GM21381 (cell line): ENCODE measurements around the gene AMN1.
"Not testable (repeated sequence)": the region's sequence is repeated elsewhere in the genome, so short reads cannot be mapped to it uniquely, and the experiment has no call there.

Experiments
- ATAC-seq: cut with Tn5 transposase; IDR thresholded peaks from one replicate; pipeline ENCODE4 v1.9.1; 2021; ENCODE audit warnings: mild to moderate bottlenecking, moderate library complexity; ENCODE audit not compliant: unreplicated experiment

The AMN1 gene

DNA sequence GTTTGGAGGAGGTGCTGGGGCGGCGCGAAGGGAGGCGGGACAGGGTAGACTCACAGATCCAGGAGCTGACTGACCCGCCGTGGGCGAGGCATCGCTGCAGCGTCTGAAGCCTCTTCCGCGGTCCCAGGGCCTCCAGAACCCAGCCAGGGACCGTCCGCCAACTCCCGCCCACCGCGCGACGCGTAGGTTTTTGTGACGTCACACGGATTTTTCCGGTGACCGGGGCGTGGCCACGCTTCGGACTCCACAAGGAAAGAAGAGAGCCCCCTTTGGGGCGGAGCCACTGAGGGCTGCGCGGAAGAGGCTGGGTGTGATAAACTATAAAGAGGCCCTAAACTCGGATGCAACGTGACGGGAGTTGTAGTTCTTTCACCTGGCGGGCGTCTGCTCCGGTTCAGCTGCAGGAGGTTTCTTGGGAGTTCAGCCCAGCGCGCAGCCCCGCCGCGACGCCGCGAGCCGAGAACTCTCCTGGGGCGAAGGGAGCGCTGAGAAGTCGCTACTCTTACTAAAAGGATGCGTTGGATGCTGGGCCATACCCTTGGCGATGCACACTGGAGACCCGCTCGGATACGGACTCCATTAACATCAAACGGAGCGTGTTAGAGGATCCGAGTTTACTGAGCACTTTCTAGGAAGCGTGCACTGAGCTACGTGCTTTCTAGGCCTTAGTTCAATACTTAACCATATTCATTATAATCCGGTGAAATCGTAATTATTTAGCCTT lies at the start of gene AMN1:
Gene AMN1, minus strand, starts transcription at position 105 of the 724 bp plus-strand sequence. Its CDS starts 13 bp downstream, at position 92.
- peak; percentile 91 for ATAC-seq

DNA sequence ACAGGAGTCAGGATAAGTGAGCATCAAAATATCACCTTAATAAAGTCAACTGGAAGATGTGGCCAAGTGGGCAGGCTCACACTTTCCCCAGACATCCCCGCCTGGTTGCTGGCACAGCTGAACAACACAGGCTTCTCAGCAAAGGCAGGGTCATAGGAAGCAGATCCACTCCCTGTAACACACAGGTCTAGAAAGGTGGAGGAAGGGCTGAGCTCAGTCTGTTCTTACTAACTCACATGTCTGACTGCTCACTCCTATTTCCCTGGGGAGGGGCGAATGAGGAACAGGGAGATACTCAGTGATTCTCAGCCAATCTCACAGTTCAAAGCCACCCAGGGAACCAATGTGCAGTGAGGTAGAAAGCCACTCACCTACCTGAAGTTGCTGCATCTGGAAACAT lies 45.0 kb upstream of the AMN1 start:
- no peak for ATAC-seq

DNA sequence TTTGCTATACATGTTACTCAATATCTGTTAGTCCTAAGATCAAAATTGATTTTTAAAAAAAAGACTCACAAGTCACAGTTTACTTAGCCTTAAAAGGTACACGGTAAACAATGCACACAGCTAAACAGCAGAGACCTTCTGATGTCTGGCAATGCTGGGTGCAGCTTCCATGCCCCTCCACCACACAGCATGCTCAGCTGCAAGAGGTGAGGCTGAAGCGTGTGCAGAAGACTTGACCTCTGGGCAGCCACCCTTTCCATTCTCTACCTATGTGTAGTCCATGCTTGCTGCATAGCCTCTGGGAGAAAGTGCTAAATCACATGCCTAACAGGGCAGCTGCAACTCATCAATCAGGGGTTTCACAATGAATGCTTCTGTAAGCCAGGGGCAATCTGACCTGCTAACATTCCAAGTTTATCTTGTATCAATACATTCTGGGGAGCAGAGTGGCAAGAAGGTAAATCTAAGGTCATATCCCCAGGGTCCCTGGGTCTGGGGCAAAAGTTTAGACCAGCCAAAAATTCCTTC lies 44.5 kb upstream of the AMN1 start:
- ATAC-seq = no peak

DNA sequence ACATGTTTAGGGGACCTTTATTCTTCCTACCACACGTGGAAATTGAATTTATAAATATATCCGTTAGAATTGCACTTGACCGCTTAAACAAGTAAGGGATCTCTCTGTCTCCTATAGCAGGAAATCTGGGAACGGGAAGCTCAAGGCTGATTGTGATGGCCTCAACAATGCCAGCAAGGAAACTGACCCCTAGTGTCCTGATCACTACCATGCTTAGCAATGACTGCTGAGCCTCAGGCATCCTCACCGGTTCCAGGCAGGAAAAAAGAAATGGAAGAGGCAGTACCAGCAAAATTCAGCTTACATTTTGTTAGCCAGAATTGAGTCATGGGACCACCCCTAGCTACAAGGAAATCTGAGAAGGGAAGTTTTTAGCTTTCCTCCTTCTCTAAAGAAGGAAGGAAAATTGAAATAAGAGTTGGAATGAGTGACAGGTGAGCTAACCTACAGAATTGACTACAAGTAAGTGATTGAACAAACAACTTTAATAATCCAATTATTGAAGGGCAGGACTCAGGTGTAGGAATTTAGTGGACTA lies 43.9 kb upstream of the AMN1 start:
- no peak for ATAC-seq

DNA sequence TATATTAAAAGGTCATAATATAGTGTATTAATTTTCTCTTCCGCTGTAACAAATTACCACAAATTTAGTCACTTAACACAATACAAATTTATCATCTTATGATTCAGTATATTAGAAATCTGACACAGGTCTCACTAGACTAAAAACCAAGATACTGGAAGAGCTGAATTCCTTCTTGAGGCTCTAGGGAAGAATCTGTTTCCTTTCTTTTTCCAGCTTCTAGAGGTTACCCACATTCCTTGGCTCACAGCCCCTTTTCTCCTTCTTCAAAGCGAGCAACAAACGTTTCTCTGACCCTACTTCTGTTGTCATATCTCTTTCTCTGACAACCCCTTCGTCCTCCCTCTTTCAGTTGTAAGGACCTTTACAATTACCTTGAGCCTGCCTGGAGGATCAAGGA lies 43.4 kb upstream of the AMN1 start:
- ATAC-seq = no peak

DNA sequence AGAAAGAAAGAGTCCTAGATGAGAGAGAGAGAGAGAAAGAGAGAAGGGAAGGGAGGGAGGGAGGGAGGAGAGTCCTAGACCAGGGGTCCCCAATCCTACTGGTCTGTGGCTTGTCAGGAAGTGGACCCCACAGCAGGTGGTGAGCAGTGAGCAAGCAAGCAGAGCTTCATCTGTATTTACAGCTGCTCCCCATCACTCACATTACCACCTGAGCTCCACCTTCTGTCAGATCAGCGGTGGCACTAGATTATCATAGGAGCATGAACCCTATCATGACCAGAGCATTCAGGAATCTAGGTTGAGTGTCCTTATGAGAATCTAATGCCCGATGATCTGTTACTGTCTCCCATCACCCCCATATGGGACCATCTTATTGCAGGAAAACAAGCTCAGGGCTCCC lies 39.2 kb upstream of the AMN1 start:
- no peak for ATAC-seq

DNA sequence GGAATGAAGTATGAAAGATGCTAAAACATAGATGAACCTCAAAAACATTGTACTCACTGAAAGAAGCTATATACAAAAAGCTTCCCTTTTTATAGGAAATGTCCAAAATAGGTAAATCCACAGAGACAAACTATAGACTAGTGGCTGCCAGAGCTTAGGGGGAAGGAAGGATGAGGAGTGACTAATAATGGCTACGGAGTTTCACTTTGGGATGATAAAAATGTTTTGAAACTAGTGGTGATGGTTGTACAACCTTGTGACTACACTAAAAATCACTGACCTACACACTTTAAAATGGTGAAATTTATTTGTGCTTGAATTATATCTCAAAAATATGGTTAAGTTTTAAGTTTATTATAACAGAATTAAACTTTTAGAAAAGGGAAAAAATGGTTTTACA lies 37.1 kb upstream of the AMN1 start:
- ATAC-seq = no peak

DNA sequence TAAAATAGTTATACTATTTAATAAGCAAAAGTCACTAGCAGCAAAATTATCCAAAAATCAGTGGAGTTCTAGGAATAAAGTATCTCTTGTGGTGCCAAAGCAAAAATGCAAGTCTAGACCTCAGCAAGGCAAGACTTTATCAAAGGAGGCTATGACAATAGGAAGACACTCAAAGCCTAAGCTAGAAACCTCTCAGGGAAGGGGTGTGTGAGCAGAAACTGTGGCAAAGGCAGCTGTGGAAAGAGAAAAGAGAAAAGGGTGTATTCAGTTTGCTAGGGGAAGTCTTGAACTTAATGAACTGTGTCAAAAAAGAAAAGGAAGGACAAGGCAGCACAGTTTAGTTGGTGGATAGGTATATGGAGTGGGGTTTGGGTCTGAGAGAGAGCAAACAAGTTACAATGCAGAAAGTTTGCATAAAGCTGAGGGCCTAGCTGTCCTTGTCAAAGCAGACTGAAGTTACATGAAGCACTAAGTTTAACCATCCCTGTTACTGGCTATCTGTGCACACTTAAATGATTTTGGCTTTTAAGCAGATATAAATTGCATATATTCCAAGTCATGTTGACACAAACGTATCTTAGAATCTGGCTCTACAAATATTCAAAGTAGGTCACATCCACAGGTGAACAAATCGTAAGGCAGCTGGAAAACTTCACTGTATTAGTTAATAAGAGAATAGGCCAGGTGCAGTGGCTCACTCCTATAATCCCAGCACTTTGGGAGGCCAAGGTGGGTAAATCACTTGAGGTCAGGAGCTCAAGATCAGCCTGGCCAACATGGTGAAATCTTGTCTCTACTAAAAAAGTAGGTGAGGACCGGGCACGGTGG lies 31.0 kb upstream of the AMN1 start:
- ATAC-seq = no peak

DNA sequence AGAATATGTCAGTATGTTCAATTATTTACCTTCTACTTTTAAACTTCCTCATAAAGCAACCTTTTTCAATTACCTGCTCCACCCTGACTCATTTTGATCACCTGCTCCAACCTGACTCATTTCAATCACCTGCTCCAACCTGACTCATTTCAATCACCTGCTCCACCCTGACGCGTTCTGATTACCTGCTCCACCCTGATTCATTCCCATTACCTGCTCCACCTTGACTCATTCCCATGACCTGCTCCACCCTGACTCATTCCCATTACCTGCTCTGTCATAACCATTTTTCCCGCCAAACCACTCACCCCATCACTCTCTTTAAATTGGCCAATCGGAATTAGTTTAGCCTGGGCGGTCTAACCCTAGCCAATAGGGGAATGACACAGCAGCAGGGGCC lies 29.5 kb upstream of the AMN1 start:
- ATAC-seq = not testable (repeated sequence)

DNA sequence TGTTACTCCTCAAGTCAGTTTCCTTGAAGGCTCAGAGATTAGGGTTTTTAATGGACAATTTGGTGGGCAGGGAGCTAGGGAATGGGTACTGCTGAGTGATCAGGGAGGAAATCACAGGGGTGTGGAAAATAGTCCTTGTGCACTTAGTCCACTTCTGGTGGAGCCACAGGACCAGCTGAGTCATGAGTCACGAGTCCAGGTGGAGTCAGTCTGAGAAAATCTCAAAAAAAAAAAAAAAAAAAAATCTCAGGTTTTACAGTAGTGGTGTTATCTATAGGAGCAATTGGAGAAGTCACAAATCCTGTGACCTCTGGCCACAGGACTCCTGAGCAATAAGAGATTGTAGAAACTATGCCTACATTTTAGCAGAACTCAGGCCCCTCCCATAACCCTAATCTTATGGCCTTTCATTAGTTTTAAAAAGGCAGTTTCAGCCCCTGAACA lies 28.2 kb upstream of the AMN1 start:
- ATAC-seq = no peak

DNA sequence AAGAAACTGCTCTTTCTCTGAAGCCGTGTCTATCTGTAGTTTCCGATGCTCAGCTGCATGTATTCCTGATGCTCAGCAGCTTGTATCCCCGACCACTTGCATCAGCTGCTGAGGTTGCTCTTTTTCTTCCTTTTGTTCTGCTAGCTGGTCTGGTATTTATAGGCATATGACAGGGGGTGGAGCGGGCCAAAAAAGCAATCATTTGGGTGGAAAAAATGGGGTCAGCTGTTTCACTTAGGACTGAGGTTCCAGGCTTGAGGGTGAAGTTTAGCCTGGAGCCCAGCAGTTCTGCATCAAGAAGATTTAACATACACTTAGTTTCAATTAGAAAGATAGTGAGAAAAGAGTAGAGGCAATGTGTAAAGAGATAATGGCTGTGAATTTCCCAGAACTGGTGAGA lies 23.6 kb upstream of the AMN1 start:
- no peak for ATAC-seq

DNA sequence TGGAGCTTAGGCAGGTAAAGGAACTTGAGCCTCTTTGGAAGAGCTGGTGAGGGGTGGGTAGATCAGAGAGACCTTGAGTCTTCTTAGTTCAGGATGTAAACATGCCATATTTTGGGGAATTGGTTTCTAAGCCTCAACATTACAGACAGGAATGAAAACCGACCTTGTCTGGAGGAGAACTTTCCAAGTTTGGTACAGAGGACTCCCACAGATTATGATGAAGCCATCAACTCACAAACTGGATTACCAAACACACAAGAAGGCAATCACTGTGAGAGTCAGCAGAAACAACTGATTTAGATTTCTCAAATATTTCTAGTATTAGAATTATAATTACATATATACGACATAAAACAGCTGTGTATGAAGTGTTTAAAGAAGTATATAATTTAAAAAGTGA lies 22.3 kb upstream of the AMN1 start:
- ATAC-seq = no peak

DNA sequence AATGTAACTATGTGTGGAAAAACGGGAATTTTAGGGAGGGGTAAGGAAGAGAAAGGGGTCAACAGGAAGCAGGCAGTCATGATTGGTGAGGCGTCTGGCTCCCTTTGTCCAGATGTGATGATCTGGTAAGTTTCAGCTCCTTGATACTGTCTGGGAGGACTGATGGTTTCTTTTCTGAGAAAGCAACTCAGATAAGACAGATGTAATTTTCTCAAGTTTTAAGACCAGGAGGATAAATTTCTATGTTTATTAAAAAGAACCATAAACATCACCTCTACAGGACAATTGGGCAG lies 21.9 kb upstream of the AMN1 start:
- ATAC-seq = no peak

DNA sequence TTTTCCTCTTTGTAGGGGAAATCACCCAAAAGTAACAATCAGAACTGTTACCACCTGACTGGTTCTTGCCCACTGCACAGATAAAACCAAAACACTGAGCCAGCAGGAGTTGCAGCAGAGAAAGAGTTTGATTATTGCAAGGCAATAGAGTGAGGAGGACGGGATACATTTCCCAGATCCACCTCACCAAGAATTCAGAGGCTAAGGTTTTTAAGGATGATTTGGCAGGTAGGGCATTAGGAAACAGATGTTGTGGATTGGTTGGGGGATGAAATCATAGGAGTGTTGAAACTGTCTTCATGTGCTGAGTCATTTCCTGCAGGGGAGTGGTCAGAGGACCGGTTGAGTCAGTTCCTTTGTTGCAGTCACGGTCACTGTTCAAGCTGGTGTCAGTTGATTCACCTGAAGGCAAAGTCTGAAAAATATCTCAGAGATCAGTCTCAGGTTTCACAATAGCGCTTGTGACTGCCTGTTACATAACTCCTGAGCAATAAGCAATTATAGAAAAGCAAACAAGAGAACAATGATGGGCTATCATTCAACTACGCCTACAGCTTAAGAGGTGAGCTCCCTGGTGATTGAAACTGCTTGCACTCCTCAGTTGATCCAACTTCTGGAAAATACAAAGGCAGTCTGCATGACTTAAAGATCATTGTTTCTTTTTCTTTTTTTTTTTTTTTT lies 20.3 kb upstream of the AMN1 start:
- peak; percentile 71 for ATAC-seq

DNA sequence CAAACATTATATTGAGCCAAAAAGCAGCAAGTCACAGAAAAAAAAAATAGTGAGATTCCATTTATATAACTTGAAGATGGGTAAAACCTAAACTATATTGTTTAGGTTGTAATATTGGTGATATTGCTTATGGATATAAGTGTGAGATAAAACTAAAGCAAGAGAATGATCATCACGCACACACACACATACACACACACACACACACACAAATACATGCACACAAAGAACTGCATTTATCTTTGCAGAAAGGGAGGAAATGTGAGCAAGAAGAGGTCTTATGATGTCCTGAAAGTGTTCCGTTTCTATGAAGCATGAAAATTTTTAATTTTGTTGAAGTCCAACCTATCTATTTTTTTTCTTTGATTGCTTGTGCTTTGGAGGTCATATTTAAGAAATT lies 16.4 kb upstream of the AMN1 start:
- no peak for ATAC-seq

DNA sequence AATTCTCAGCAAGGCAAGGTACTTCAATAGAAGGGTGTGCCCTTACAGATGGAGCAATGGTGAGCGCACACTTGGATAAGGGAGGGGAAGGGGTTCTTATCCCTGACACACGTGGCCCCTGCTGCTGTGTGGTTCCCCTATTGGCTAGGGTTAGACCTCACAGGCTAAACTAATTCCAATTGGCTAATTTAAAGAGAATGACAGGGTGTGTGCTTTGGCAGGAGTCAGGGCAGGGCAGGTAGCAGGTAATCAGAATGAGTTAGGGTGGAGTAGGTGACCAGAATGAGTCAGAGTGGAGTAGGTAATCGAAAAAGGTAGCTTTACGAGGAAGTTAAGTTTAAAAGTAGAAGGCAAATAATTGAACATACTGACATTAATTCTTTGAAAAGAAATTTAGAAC lies 15.5 kb upstream of the AMN1 start:
- not testable (repeated sequence) for ATAC-seq

DNA sequence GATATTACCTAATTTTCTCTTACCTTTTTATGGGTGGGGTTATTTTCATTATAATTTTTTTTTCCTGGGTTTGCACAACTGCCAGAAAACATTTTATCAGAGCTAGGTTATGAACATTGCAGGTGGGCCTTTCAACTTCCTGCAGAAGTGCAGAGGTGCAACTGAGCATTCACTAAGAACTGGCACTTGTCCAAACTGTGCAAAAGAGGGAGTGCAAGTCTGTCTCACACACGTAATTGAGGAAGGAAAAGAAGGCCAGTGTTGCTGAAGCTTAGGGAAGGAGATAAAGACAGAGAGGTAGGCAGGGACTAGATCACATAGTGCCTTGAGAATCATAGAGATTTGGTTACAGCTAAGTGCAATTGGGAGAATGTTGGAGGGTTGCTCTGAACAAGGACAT lies 14.1 kb upstream of the AMN1 start:
- no peak for ATAC-seq

DNA sequence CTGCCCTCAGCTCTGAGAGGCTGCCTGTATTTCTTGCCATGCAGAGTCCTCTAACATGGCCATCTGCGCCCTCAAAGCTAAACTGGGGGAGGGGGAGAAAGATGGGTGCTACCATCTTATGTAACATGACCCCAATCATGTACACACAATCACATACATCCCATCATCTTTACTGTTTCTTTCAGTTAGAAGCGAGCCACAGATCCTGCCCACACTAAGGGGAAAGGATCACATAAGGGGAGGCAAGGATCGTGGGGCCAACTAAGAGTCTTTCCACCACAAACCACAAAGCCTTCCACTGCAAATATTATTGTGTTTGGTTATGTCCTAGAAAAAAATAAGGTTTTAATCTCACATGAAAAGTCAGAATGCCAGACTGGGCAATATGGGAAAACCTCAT lies 11.8 kb upstream of the AMN1 start:
- ATAC-seq = no peak

DNA sequence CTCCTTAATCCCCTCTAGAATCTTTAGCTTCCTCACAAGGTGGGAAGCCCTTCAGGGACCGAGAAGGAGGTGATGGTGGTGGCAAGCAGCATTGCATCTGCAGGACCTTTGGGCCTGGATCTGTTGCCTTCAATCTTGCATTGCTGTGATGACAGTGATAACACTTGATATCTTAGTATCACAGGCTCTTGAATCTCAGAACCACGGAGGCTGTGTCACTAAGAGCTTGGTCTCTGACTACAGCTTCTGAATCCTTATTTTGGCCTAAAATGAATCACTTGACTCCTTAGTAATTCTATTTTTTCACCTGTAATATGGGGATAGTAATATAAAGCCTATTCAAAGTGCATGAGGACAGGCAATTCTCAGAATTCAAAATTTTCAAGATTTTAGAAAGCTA lies 8.9 kb upstream of the AMN1 start:
- no peak for ATAC-seq

DNA sequence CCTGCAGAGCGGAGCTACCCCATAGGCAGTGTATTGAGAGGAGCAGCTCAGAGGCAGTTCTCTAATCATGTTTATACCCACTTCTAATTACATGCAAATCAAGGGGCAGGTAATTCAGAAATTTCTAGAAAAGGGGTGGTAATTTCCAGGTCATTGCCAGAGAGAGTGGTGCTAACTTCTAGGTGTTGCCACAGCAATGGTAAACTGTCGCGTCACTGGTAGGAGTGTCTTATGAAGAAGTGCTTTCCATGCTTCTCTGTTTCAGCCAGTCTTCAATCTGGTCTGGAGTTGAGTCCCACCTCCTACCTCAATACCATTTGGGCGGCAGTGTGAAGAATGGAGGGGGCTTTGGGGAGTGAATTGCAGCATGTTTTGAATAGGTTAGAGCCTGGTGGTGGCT lies 8.5 kb upstream of the AMN1 start:
- ATAC-seq = no peak

DNA sequence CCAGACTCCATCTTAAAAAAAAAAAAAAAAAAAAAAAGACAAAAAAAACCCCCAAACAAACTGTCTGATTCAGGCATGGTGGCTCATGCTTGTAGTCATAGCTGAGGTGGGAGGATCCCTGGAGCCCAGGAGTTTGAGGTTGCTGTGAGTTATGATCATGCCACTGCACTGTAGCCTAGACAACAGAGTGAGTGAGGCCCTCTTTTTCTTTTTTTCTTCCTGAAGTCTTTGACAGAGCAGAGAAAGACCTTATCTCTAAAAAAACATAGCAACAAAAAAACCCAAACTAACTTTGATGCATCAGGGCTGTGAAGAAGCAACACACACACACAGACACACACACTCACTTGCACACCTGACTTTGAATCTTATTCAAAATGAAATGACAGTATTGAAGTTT lies 7.7 kb upstream of the AMN1 start:
- ATAC-seq = no peak
